PC-3 (cell line): ENCODE measurements around the gene SPATA32.

Source experiments
- CTCF ChIP-seq: fragments of 300-600 bp; sonication (generic); conservative IDR thresholded peaks from 2 replicates; pipeline ENCODE4 v1.5.1; 2017; ENCODE audit warnings: antibody characterized with exemption, low read depth, mild to moderate bottlenecking, low read length
- EZH2 ChIP-seq: fragments of 300-600 bp; sonication (generic); IDR thresholded peaks from one replicate; pipeline ENCODE4 v1.6.1; 2017; ENCODE audit warnings: antibody characterized with exemption, mild to moderate bottlenecking, low read length; ENCODE audit not compliant: unreplicated experiment
- EZH2phosphoT487 ChIP-seq: fragments of 300-600 bp; sonication (generic); IDR thresholded peaks from 2 replicates; pipeline ENCODE4 v1.6.1; 2018; ENCODE audit warnings: mild to moderate bottlenecking, antibody characterized with exemption, low read length, borderline replicate concordance

- TF ChIP-seq EZH2 = no peak
- no peak for TF ChIP-seq CTCF
- TF ChIP-seq EZH2phosphoT487 = no peak
Measured at GRCh38 chr17:45279898-45280297, 18.0 kb upstream of the SPATA32 start.
